H1 (cell line): ENCODE data around the gene CABP4. TPM values are rescaled to one million over a fixed set of nuclear protein-coding genes. Genes with fewer than 3 reads are reported as not detected.

Source experiments
- CHD1 ChIP-seq: IDR thresholded peaks from 2 replicates; pipeline ENCODE4 v1.6.1; 2012; ENCODE audit warnings: low read depth, low read length, improper control_type of control experiment
- CHD7 ChIP-seq: fragments of 300-600 bp; sonication (generic); IDR thresholded peaks from 2 replicates; pipeline ENCODE4 v1.7.1; 2012; ENCODE audit warnings: low read length, moderate library complexity, mild to moderate bottlenecking, inconsistent platforms; ENCODE audit not compliant: insufficient replicate concordance
- EGR1 ChIP-seq: IDR thresholded peaks from 2 replicates; pipeline ENCODE4 v1.6.1; 2011; ENCODE audit warnings: low read depth, low read length, borderline replicate concordance
- JUND ChIP-seq: IDR thresholded peaks from 2 replicates; pipeline ENCODE4 v1.6.1; 2011; ENCODE audit warnings: mild to moderate bottlenecking, improper control_type of control experiment, low read length
- NANOG ChIP-seq: IDR thresholded peaks from 2 replicates; pipeline ENCODE4 v1.6.1; 2011; ENCODE audit warnings: low read length, low read depth, mild to moderate bottlenecking, inconsistent platforms; ENCODE audit not compliant: insufficient read depth, poor library complexity, severe bottlenecking
- POLR2AphosphoS5 ChIP-seq: IDR thresholded peaks from 2 replicates; pipeline ENCODE4 v1.6.1; 2011; ENCODE audit warnings: low read depth, low read length
- USF2 ChIP-seq: IDR thresholded peaks from 2 replicates; pipeline ENCODE4 v1.6.1; 2011; ENCODE audit warnings: low read length, improper control_type of control experiment
- polyA plus RNA-seq, 7 experiments: library from polyadenylated mRNA; depleted of rRNA in 3 of 7; stranded (reverse) in 5 of 7; unstranded in 2 of 7; fragments of >200 nt in 5 of 7; fragments of 200-250 nt in 2 of 7; gene quantifications; 1 replicate in 5 of 7; 2 replicates in 1 of 7; 4 replicates in 1 of 7; pipeline versions ENCODE4 v1.2.1 to v1.2.3, GENCODE V29; 2011 to 2013; ENCODE audit warnings: missing spikeins in 2 of 7, mixed read lengths in 2 of 7
- total RNA-seq: library from RNA; stranded (reverse); fragmentation: NEBNext Ultra II Directional; extraction: Animal tissue kit (Norgen Biotek cat#: 25700); gene quantifications from 2 replicates; pipeline ENCODE4 v1.2.1, GENCODE V29; 2021

The CABP4 gene
- total and polyA plus RNA-seq, 2 of the 8 experiments (the other 6 are each of a cell fraction or from before 2014, with no cell fraction given) = not detected

- TF ChIP-seq JUND (no peak), CHD1 (no peak), POLR2AphosphoS5 (peak; percentile 56; the same call in 1 of the 2 replicates), EGR1 (peak; percentile 51; the same call in 1 of the 2 replicates), NANOG (no peak), USF2 (peak; percentile 81), CHD7 (no peak)
These were observed 9.4 kb downstream of the CABP4 start (continued) for GRCh38 chr11:67464411-67465188.
